ENCODE measurements around the gene INSYN2B. TPM values are rescaled to one million over a fixed set of nuclear protein-coding genes. Genes with fewer than 3 reads are reported as not detected.

Gene INSYN2B
- total RNA-seq, 1 experiment from 2014 or later, result 0.19 TPM

GRCh38 chr5:169939731-169940130, 40.6 kb downstream of the INSYN2B start:
- DNase-seq (ENCODE audit: unreplicated experiment), result no peak
- Mint-ChIP-seq H3K9me3 (ENCODE audit: unreplicated experiment) (no peaks in the 10 kb centered on the region), H3K4me1 (ENCODE audit: insufficient read depth, unreplicated experiment) (no peaks in the 10 kb centered on the region), H3K4me3 (ENCODE audit: unreplicated experiment) (no peak overlapping the region), H3K36me3 (ENCODE audit: insufficient read depth, unreplicated experiment) (no peaks in the 10 kb centered on the region), H3K27ac (ENCODE audit: low read depth, unreplicated experiment) (no peak overlapping the region), H3K27me3 (ENCODE audit: insufficient read depth, unreplicated experiment) (no peaks in the 10 kb centered on the region)
- intact Hi-C loops (cut with micrococcal nuclease), result no loop called here
- TF ChIP-seq CTCF (IDR thresholded peaks at IDR 0.05; ENCODE audit: unreplicated experiment), result no peak
- no TSS peak for BruUV-seq (replicated peaks)
- ChIA-PET POLR2A (no interaction called here), CTCF (interaction anchor here (0.6 to 2.1 kb wide), 4 partner anchors 12 to 161 kb away, joined by 3 to 5 read pairs (median 4); partner anchors contain the start of gene INSYN2B)

GRCh38 chr5:169938439-169938838, 41.9 kb downstream of the INSYN2B start:
- no peak for DNase-seq (ENCODE audit: unreplicated experiment)
- H3K27ac Mint-ChIP-seq (ENCODE audit: low read depth, unreplicated experiment), result no peak overlapping the region
- ChIA-PET POLR2A (interaction anchor here (0.8 kb wide), 1 partner anchor 22 kb away, joined by 3 read pairs; no protein-coding TSS in a partner anchor), CTCF (interaction anchor here (0.6 to 1.0 kb wide), 6 partner anchors 13 to 137 kb away, joined by 3 to 5 read pairs (median 4); no protein-coding TSS in a partner anchor)
- no peak for TF ChIP-seq CTCF (IDR thresholded peaks at IDR 0.05; ENCODE audit: unreplicated experiment)
- H3K36me3 Mint-ChIP-seq (ENCODE audit: insufficient read depth, unreplicated experiment), result no peaks in the 10 kb centered on the region
- BruUV-seq (replicated peaks), result no TSS peak
- intact Hi-C loops (cut with micrococcal nuclease), result no loop called here
- no peaks in the 10 kb centered on the region for H3K9me3 Mint-ChIP-seq (ENCODE audit: unreplicated experiment)
- no peaks in the 10 kb centered on the region for H3K27me3 Mint-ChIP-seq (ENCODE audit: insufficient read depth, unreplicated experiment)
- H3K4me3 Mint-ChIP-seq (ENCODE audit: unreplicated experiment), result no peak overlapping the region
- no peaks in the 10 kb centered on the region for H3K4me1 Mint-ChIP-seq (ENCODE audit: insufficient read depth, unreplicated experiment)

- Mint-ChIP-seq H3K27ac (ENCODE audit: low read depth, unreplicated experiment) (no peak overlapping the region), H3K36me3 (ENCODE audit: insufficient read depth, unreplicated experiment) (no peaks in the 10 kb centered on the region), H3K27me3 (ENCODE audit: insufficient read depth, unreplicated experiment) (no peaks in the 10 kb centered on the region), H3K4me1 (ENCODE audit: insufficient read depth, unreplicated experiment) (no peaks in the 10 kb centered on the region), H3K4me3 (ENCODE audit: unreplicated experiment) (no peak overlapping the region), H3K9me3 (ENCODE audit: unreplicated experiment) (no peaks in the 10 kb centered on the region)
- DNase-seq (ENCODE audit: unreplicated experiment), result no peak
- CTCF ChIA-PET, result interaction anchor here (0.6 to 1.7 kb wide), 4 partner anchors 9 to 648 kb away, joined by 3 read pairs; partner anchors contain the start of gene INSYN2B
- intact Hi-C loops (cut with micrococcal nuclease), result no loop called here
- no TSS peak for BruUV-seq (replicated peaks)
- POLR2A ChIA-PET, result no interaction called here
- no peak for TF ChIP-seq CTCF (IDR thresholded peaks at IDR 0.05; ENCODE audit: unreplicated experiment)
Observed at GRCh38 chr5:169935762-169936161, 44.5 kb downstream of the INSYN2B start.

- Mint-ChIP-seq H3K9me3 (ENCODE audit: unreplicated experiment) (no peaks in the 10 kb centered on the region), H3K4me3 (ENCODE audit: unreplicated experiment) (no peak overlapping the region), H3K27ac (ENCODE audit: low read depth, unreplicated experiment) (no peak overlapping the region), H3K4me1 (ENCODE audit: insufficient read depth, unreplicated experiment) (no peaks in the 10 kb centered on the region), H3K27me3 (ENCODE audit: insufficient read depth, unreplicated experiment) (no peaks in the 10 kb centered on the region), H3K36me3 (ENCODE audit: insufficient read depth, unreplicated experiment) (no peaks in the 10 kb centered on the region)
- POLR2A ChIA-PET, result no interaction called here
- intact Hi-C loops (cut with micrococcal nuclease), result no loop called here
- no peak for TF ChIP-seq CTCF (IDR thresholded peaks at IDR 0.05; ENCODE audit: unreplicated experiment)
- no TSS peak for BruUV-seq (replicated peaks)
- CTCF ChIA-PET, result interaction anchor here (0.5 to 1.7 kb wide), 3 partner anchors 9 to 190 kb away, joined by 3 read pairs; partner anchors contain the start of gene INSYN2B
- DNase-seq (ENCODE audit: unreplicated experiment), result no peak
Observed at GRCh38 chr5:169934990-169935389, 45.3 kb downstream of the INSYN2B start.

All from MCF 10A (cell line).